Mucosa of stomach (tissue), 1 donor: Measurements from ENCODE around the gene NMUR1.
"Not testable (repeated sequence)": the region's sequence is repeated elsewhere in the genome, so short reads cannot be mapped to it uniquely, and the experiment has no call there.

ENCODE experiments used
- H3K27me3 ChIP-seq: one replicate; pipeline ENCODE4 v1.7.0; 2013; ENCODE audit warnings: mild to moderate bottlenecking, low read length; ENCODE audit not compliant: control insufficient read depth, insufficient read depth
- H3K36me3 ChIP-seq: one replicate; pipeline ENCODE4 v1.7.0; 2013; ENCODE audit warnings: low read length; ENCODE audit not compliant: control insufficient read depth, insufficient read depth
- H3K4me1 ChIP-seq: one replicate; pipeline ENCODE4 v1.7.0; 2013; ENCODE audit warnings: mild to moderate bottlenecking, low read length; ENCODE audit not compliant: control insufficient read depth, insufficient read depth
- H3K4me3 ChIP-seq: one replicate; pipeline ENCODE4 v1.7.0; 2013; ENCODE audit warnings: low read length
- H3K9ac ChIP-seq: one replicate; pipeline ENCODE4 v1.7.0; 2013; ENCODE audit warnings: mild to moderate bottlenecking, low read length, moderate library complexity
- H3K9me3 ChIP-seq: one replicate; pipeline ENCODE4 v1.7.0; 2013; ENCODE audit warnings: mild to moderate bottlenecking, low read length, moderate library complexity; ENCODE audit not compliant: control insufficient read depth
- donor health status: Pancreatic carcinoma.

Gene NMUR1

GRCh38 chr2:231567159-231567558 lies 36.9 kb upstream of the NMUR1 start:
- no peak overlapping the region for H3K4me3 ChIP-seq
- no peaks in the 10 kb centered on the region for H3K36me3 ChIP-seq
- H3K9me3 ChIP-seq: no peaks in the 10 kb centered on the region
- H3K27me3 ChIP-seq: no peaks in the 10 kb centered on the region
- no peak overlapping the region for H3K9ac ChIP-seq
- no peaks in the 10 kb centered on the region for H3K4me1 ChIP-seq

- Histone ChIP-seq H3K4me3 (no peak overlapping the region), H3K36me3 (no peaks in the 10 kb centered on the region)
Measured at GRCh38 chr2:231565887-231566594, 35.8 kb upstream of the NMUR1 start.

DNA sequence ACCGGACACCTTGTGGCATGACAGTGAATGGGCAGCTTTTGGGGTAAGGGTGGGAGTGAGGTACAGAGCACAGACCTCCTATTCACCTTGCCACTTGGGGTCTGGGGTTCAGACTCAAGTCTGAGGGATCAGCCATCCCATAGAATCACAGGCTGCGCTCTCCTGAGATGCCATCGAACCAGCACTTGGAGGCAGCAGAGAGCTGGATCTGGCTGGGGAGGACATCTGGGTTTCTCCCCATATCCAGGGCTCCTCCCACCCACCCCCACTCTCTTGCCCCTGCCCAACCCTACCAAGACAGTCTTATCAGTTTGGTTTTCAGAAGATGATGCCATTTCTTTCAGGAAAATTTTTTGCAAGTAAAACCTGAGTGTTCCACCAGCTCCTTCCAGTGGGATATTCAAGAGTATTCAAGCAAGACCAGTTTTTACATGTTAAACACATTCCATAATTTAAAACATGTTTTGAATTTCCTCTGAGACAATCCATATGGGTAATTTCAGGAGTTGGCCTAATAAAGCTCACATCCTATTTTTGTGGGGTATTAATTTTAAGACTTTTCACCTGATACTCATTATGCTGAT lies 33.2 kb upstream of the NMUR1 start:
- Histone ChIP-seq H3K36me3 (no peaks in the 10 kb centered on the region), H3K4me3 (no peak overlapping the region), H3K9ac (no peak overlapping the region), H3K9me3 (no peaks in the 10 kb centered on the region), H3K27me3 (no peaks in the 10 kb centered on the region), H3K4me1 (no peaks in the 10 kb centered on the region)

More at GRCh38 chr2:231565887-231566594, 35.8 kb upstream of the NMUR1 start:
- Histone ChIP-seq H3K4me1 (no peaks in the 10 kb centered on the region), H3K9me3 (no peaks in the 10 kb centered on the region), H3K27me3 (no peaks in the 10 kb centered on the region), H3K9ac (no peak overlapping the region)

GRCh38 chr2:231557571-231558217 lies 27.4 kb upstream of the NMUR1 start:
- no peaks in the 10 kb centered on the region for H3K36me3 ChIP-seq
- H3K4me1 ChIP-seq: peaks cover 15% of the 10 kb centered on the region
- H3K9me3 ChIP-seq: no peaks in the 10 kb centered on the region
- H3K27me3 ChIP-seq: no peaks in the 10 kb centered on the region
- H3K4me3 ChIP-seq: no peak overlapping the region
- H3K9ac ChIP-seq: no peak overlapping the region

GRCh38 chr2:231556981-231557380 lies 26.7 kb upstream of the NMUR1 start:
- Histone ChIP-seq H3K27me3 (no peaks in the 10 kb centered on the region), H3K4me3 (no peak overlapping the region), H3K36me3 (no peaks in the 10 kb centered on the region), H3K4me1 (peaks cover 15% of the 10 kb centered on the region), H3K9me3 (no peaks in the 10 kb centered on the region), H3K9ac (no peak overlapping the region)

DNA sequence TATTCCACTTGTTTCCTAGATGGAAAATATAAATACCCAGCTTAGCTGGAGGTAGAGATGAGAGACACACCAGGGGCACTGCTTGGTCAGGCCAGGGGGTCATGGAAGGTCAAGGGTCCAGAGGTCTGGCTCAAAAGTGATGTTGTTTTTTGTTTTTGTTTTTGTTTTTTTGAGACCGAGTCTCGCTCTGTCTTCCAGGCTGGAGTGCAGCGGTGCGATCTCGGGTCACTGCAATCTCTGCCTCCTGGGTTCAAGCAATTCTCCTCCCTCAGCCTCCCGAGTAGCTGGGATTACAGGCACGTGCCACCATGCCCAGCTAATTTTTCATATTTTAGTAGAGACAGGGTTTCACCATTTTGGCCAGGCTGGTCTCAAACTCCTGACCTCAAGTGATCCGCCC lies 26.3 kb upstream of the NMUR1 start:
- not testable (repeated sequence) for H3K36me3 ChIP-seq, H3K9ac ChIP-seq, H3K4me3 ChIP-seq, H3K9me3 ChIP-seq, H3K27me3 ChIP-seq
- H3K4me1 ChIP-seq: peaks cover 15% of the 10 kb centered on the region

GRCh38 chr2:231554748-231555545 lies 24.7 kb upstream of the NMUR1 start:
- Histone ChIP-seq H3K9me3 (no peaks in the 10 kb centered on the region), H3K27me3 (no peaks in the 10 kb centered on the region), H3K4me3 (no peak overlapping the region), H3K36me3 (no peaks in the 10 kb centered on the region), H3K4me1 (peaks cover 15% of the 10 kb centered on the region), H3K9ac (peak overlapping the region; percentile 43)

DNA sequence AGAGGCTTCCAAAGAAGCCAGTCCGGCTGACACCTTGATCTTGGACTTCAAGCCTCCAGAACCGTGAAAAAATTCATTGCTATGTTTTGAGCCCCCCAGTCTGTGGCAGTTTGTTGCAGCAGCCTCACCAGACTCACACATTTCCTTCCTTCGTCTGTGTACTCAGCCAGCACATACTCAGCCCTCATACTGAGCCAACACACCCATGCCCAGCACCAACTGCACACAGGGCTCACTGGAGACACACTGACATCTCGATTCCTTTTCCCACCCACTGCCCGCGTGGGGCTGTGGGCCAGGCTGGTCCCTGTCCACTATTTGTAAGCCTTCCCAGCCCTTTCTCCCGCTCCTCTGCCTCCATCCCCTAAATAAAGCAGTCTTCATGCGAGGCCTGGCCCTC lies 24.1 kb upstream of the NMUR1 start:
- no peaks in the 10 kb centered on the region for H3K9me3 ChIP-seq
- H3K36me3 ChIP-seq: no peaks in the 10 kb centered on the region
- no peaks in the 10 kb centered on the region for H3K27me3 ChIP-seq
- H3K4me3 ChIP-seq: no peak overlapping the region
- peaks cover 15% of the 10 kb centered on the region for H3K4me1 ChIP-seq
- peak overlapping the region; percentile 43 for H3K9ac ChIP-seq

- Histone ChIP-seq H3K4me1 (peaks cover 13% of the 10 kb centered on the region), H3K9ac (no peak overlapping the region), H3K4me3 (no peak overlapping the region), H3K27me3 (no peaks in the 10 kb centered on the region), H3K9me3 (no peaks in the 10 kb centered on the region), H3K36me3 (no peaks in the 10 kb centered on the region)
Measured at GRCh38 chr2:231552752-231553151, 22.5 kb upstream of the NMUR1 start.

GRCh38 chr2:231549446-231550239 lies 19.4 kb upstream of the NMUR1 start:
- H3K4me3 ChIP-seq: no peak overlapping the region
- H3K9me3 ChIP-seq: no peaks in the 10 kb centered on the region
- H3K36me3 ChIP-seq: no peaks in the 10 kb centered on the region
- H3K4me1 ChIP-seq: peaks cover 14% of the 10 kb centered on the region
- H3K27me3 ChIP-seq: no peaks in the 10 kb centered on the region
- H3K9ac ChIP-seq: no peak overlapping the region

DNA sequence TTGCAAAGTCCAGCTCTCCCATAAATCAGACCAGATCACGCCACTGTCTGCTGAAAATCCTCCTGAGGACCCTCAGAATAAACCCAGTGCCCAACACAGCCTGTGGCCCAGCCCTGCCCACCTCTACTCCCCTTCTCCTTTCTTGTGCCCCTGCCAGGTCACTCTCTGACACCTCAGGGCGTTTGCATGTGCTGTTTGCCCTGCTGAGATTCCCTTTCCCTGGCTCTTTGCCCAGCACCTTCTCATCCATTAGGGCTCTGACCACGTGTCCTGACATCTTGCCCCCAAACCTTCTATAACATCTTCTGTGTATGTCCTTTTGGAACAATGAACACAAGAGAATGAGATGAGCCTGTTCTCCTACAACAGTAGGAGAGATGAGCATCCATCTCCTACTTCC lies 18.5 kb upstream of the NMUR1 start:
- H3K9me3 ChIP-seq: no peaks in the 10 kb centered on the region
- no peaks in the 10 kb centered on the region for H3K36me3 ChIP-seq
- no peak overlapping the region for H3K9ac ChIP-seq
- peaks cover 10% of the 10 kb centered on the region for H3K4me1 ChIP-seq
- H3K4me3 ChIP-seq: no peak overlapping the region
- H3K27me3 ChIP-seq: no peaks in the 10 kb centered on the region
